Mesothelial cell of epicardium (in vitro differentiated cells): ENCODE data around the gene SETD2. TPM values are rescaled to one million over a fixed set of nuclear protein-coding genes. Genes with fewer than 3 reads are reported as not detected.

Experiments
- DNase-seq, 2 experiments: peaks; one replicate each; pipeline ENCODE4 v3.0.0; 2021; ENCODE audit warnings: low spot score in 2 of 2; ENCODE audit not compliant: unreplicated experiment in 2 of 2
- H3K27ac Mint-ChIP-seq: 2 replicates; pipeline ENCODE4 v1.8.0; 2021; ENCODE audit warnings: mixed read lengths
- H3K27me3 Mint-ChIP-seq: 2 replicates; pipeline ENCODE4 v1.8.0; 2021; ENCODE audit warnings: low read depth, mixed read lengths
- H3K36me3 Mint-ChIP-seq: 2 replicates; pipeline ENCODE4 v1.8.0; 2021; ENCODE audit warnings: mixed read lengths
- H3K4me1 Mint-ChIP-seq: 2 replicates; pipeline ENCODE4 v1.8.0; 2021; ENCODE audit warnings: mixed read lengths
- H3K4me3 Mint-ChIP-seq: 2 replicates; pipeline ENCODE4 v1.8.0; 2021; ENCODE audit warnings: mild to moderate bottlenecking, moderate library complexity, mixed read lengths
- H3K9me3 Mint-ChIP-seq: 2 replicates; pipeline ENCODE4 v1.8.0; 2021; ENCODE audit warnings: mixed read lengths
- total RNA-seq: library from RNA; stranded (reverse); gene quantifications from 3 replicates; pipeline ENCODE4 v1.2.1, GENCODE V29; 2021
- TF ChIP-seq, protein P1 (sequence below): fragments of 200-600 bp; sonication (generic); IDR thresholded peaks from one replicate; pipeline ENCODE4 v1.5.0; 2021; ENCODE audit warnings: antibody characterized with exemption; ENCODE audit not compliant: unreplicated experiment

Gene SETD2
- total RNA-seq, 1 donor from 2014 or later: 73.1 TPM

DNA sequence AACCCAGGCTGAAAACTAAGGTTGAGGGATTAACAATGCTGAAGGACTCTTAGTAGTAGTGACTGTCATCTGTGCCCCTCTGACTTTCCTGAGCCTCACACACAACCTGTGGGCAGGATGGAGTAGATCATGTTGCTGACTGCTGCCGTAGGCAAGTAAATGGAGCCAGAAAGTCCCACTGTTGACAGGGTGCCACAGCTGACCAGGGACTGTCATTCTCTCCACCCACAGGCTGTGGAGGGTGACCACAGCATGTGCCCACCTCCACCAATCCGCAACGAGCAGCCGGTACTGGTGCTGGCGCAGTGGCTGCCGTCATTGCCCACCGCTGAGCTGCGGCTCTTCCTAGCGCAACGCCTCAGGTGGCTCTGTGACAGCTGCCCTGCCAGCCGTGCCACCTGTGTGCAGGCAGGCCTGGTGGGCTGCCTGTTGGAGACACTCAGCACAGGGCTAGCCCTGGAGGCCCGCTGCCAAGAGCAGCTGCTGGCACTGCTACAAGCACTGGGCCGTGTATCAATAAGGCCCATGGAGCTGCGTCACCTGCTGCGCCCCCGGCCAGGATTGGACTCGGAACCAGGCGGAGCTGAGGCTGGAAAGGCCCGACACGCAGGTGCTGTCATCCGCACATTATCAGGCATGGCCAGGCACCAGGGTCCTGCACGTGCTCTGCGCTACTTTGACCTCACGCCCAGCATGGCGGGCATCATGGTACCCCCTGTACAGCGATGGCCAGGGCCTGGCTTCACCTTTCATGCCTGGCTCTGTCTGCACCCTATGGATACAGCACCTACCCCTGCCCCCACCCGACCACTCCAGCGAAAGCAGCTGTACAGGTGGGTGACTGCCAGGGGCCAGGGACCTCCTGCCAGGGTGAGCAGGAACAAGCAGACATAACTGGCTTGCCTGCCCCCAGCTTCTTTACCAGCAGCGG, 168.8 kb downstream of the SETD2 start:
- Mint-ChIP-seq H3K4me1 (peaks cover 10% of the 10 kb centered on the region), H3K36me3 (no peaks in the 10 kb centered on the region), H3K27ac (no peak overlapping the region), H3K9me3 (no peaks in the 10 kb centered on the region), H3K27me3 (no peaks in the 10 kb centered on the region), H3K4me3 (no peak overlapping the region)
- DNase-seq: no peak
- TF ChIP-seq, protein P1, sequence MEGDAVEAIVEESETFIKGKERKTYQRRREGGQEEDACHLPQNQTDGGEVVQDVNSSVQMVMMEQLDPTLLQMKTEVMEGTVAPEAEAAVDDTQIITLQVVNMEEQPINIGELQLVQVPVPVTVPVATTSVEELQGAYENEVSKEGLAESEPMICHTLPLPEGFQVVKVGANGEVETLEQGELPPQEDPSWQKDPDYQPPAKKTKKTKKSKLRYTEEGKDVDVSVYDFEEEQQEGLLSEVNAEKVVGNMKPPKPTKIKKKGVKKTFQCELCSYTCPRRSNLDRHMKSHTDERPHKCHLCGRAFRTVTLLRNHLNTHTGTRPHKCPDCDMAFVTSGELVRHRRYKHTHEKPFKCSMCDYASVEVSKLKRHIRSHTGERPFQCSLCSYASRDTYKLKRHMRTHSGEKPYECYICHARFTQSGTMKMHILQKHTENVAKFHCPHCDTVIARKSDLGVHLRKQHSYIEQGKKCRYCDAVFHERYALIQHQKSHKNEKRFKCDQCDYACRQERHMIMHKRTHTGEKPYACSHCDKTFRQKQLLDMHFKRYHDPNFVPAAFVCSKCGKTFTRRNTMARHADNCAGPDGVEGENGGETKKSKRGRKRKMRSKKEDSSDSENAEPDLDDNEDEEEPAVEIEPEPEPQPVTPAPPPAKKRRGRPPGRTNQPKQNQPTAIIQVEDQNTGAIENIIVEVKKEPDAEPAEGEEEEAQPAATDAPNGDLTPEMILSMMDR: no peak

DNA sequence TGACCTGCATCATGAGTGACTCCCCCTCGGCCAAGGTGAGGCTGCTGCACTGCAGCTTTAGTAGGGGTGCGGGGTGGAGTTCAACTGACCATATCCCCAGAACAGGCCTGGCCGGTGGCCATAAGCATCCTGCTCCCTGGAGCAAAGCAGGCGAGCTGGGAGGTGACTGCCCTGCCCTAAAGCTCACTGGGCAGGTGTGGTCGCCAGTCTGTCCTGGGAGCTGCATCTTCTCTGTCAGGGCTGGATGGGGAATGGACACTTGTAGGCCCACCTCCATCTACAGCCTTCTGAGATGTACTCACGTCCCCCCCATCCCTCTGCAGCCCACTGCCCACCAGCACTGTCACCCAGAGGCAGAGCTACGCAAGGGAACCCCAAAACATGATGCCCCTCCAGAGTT, 169.9 kb downstream of the SETD2 start:
- DNase-seq: no peak
- TF ChIP-seq, protein P1: no peak
- Mint-ChIP-seq H3K4me3 (no peak overlapping the region), H3K27ac (no peak overlapping the region), H3K9me3 (no peaks in the 10 kb centered on the region), H3K4me1 (peaks cover 10% of the 10 kb centered on the region), H3K27me3 (no peaks in the 10 kb centered on the region), H3K36me3 (peaks cover 4% of the 10 kb centered on the region)

DNA sequence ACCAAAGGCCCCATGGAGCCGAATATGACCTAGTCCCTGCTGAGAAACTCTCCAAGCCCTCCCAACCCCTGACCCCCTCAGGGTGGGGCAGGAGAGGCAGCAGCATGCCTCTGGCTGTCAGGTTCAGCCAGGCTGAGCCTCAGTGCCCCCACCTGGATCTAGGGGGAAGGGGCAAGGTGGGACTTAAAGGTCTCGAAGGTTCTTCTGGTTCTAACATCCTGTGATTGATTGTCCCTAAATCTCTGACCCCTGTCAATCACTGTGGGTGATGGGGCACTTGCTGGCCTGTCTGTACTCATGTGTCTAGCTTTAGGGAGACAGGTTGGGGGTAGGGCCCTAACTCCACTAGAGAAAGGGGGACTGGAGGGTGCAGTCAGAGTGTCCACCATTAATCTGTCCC, 170.6 kb downstream of the SETD2 start:
- H3K27ac Mint-ChIP-seq: no peak overlapping the region
- peaks cover 8% of the 10 kb centered on the region for H3K4me1 Mint-ChIP-seq
- H3K27me3 Mint-ChIP-seq: no peaks in the 10 kb centered on the region
- H3K36me3 Mint-ChIP-seq: peaks cover 6% of the 10 kb centered on the region
- TF ChIP-seq, protein P1: no peak
- no peaks in the 10 kb centered on the region for H3K9me3 Mint-ChIP-seq
- no peak overlapping the region for H3K4me3 Mint-ChIP-seq
- no peak for DNase-seq

DNA sequence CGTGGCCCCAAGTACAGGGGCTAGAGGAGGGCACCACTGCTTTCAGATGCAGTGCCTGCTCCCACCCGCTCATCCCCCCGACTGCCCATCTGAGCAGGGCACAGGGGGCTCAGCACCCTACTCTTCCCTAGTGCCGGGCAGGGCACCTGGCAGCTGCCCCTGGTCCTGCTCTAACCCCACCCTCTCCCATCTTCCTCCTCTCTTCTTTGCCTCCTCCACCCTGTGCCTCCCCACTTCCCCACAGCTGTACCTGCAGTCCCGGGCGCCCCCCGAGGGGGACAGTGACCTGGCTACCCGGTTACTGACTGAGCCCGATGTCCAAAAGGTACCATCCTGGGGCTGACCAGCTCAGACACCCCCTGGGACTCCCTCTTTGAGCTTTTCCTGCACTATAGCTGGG, 171.7 kb downstream of the SETD2 start:
- peaks cover 12% of the 10 kb centered on the region for H3K4me1 Mint-ChIP-seq
- H3K36me3 Mint-ChIP-seq: peaks cover 6% of the 10 kb centered on the region
- TF ChIP-seq, protein P1: no peak
- H3K4me3 Mint-ChIP-seq: no peak overlapping the region
- no peak for DNase-seq
- no peaks in the 10 kb centered on the region for H3K9me3 Mint-ChIP-seq
- no peaks in the 10 kb centered on the region for H3K27me3 Mint-ChIP-seq
- H3K27ac Mint-ChIP-seq: no peak overlapping the region

DNA sequence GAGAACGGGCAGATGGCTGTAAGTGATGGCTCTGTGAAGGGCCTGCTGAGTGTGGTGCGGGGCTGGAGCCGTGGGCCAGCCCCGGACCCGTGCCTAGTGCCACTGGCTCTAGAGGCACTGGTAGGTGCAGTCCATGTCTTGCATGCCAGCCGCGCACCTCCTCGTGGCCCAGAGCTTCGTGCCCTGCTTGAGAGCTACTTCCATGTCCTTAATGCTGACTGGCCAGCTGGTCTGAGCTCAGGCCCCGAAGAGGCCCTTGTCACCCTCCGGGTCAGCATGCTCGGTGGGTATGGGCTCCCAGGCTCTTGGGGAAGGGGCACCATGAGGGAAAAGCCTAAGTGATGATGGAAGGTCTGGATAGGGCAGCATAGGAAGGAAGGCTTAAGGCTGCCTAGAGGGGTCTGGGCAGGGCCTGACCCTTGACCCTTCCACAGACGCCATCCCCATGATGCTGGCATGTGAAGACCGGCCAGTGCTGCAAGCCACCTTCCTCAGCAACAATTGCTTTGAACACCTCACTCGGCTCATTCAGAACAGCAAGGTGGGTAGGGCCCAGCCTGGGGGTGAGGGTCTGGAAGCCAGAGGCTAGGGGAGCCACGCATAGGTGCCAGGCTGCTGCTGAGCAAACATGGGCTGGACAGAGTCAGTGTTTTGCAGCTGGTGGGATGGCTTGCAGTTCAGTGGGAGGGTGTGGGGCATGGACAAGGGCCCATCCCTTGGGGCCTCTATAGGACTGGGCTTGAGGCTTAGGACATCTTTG, 172.3 kb downstream of the SETD2 start:
- Mint-ChIP-seq H3K36me3 (peaks cover 6% of the 10 kb centered on the region), H3K27ac (no peak overlapping the region), H3K27me3 (no peaks in the 10 kb centered on the region), H3K4me1 (peaks cover 11% of the 10 kb centered on the region), H3K4me3 (no peak overlapping the region), H3K9me3 (no peaks in the 10 kb centered on the region)
- TF ChIP-seq, protein P1: no peak
- no peak for DNase-seq
